ENCODE results near the gene NARF.
A peak's percentile ranks its signal among the peaks of the same experiment; 100 is the strongest.

NARF gene

GRCh38 chr17:82492643-82493225, 34.2 kb downstream of the NARF start:
- Histone ChIP-seq H3K4me3 (ENCODE audit: low read length) (no peak overlapping the region), H3K9me2 (replicated peaks; ENCODE audit: control insufficient read depth, low read length) (no peaks in the 10 kb centered on the region), H3K36me3 (ENCODE audit: control insufficient read depth, low read length) (peaks cover 17% of the 10 kb centered on the region; the same call in 1 of the 2 replicates), H3K27me3 (ENCODE audit: control insufficient read depth, low read length) (no peaks in the 10 kb centered on the region), H4K20me1 (ENCODE audit: control insufficient read depth, insufficient read depth, low read depth, low read length) (no peaks in the 10 kb centered on the region), H3K79me2 (ENCODE audit: control insufficient read depth, low read length) (0 out of 2 replicates have a peak, but pooled peaks cover 2% of the 10 kb centered on the region), H3K4me2 (ENCODE audit: low read length) (no peak overlapping the region), H3K4me1 (ENCODE audit: control insufficient read depth, low read length) (peaks cover 52% of the 10 kb centered on the region), H3K9me3 (ENCODE audit: control insufficient read depth, insufficient read depth, low read length) (no peaks in the 10 kb centered on the region), H3F3A (ENCODE audit: control insufficient read depth, insufficient read depth) (peaks cover 11% of the 10 kb centered on the region), H3K27ac (ENCODE audit: low read depth, low read length) (no peak overlapping the region)
- no peak for TF ChIP-seq EZH2phosphoT487 (IDR thresholded peaks at IDR 0.05; ENCODE audit: borderline replicate concordance, low read length)
- TF ChIP-seq, protein P1, sequence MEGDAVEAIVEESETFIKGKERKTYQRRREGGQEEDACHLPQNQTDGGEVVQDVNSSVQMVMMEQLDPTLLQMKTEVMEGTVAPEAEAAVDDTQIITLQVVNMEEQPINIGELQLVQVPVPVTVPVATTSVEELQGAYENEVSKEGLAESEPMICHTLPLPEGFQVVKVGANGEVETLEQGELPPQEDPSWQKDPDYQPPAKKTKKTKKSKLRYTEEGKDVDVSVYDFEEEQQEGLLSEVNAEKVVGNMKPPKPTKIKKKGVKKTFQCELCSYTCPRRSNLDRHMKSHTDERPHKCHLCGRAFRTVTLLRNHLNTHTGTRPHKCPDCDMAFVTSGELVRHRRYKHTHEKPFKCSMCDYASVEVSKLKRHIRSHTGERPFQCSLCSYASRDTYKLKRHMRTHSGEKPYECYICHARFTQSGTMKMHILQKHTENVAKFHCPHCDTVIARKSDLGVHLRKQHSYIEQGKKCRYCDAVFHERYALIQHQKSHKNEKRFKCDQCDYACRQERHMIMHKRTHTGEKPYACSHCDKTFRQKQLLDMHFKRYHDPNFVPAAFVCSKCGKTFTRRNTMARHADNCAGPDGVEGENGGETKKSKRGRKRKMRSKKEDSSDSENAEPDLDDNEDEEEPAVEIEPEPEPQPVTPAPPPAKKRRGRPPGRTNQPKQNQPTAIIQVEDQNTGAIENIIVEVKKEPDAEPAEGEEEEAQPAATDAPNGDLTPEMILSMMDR (IDR thresholded peaks at IDR 0.05; ENCODE audit: low read depth, low read length, poor library complexity, severe bottlenecking): no peak

GRCh38 chr17:82493226-82493781, 34.8 kb downstream of the NARF start:
- no peak overlapping the region for H3K27ac ChIP-seq (ENCODE audit: low read depth, low read length)
- no peaks in the 10 kb centered on the region for H3K27me3 ChIP-seq (ENCODE audit: control insufficient read depth, low read length)
- peaks cover 11% of the 10 kb centered on the region for H3F3A ChIP-seq (ENCODE audit: control insufficient read depth, insufficient read depth)
- H3K9me3 ChIP-seq (ENCODE audit: control insufficient read depth, insufficient read depth, low read length): no peaks in the 10 kb centered on the region
- TF ChIP-seq, protein P1 (IDR thresholded peaks at IDR 0.05; ENCODE audit: low read depth, low read length, poor library complexity, severe bottlenecking): no peak
- no peak for TF ChIP-seq EZH2phosphoT487 (IDR thresholded peaks at IDR 0.05; ENCODE audit: borderline replicate concordance, low read length)
- no peaks in the 10 kb centered on the region for H4K20me1 ChIP-seq (ENCODE audit: control insufficient read depth, insufficient read depth, low read depth, low read length)
- peaks cover 57% of the 10 kb centered on the region for H3K4me1 ChIP-seq (ENCODE audit: control insufficient read depth, low read length)
- H3K4me2 ChIP-seq (ENCODE audit: low read length): no peak overlapping the region
- 0 out of 2 replicates have a peak, but pooled peaks cover 2% of the 10 kb centered on the region for H3K79me2 ChIP-seq (ENCODE audit: control insufficient read depth, low read length)
- H3K9me2 ChIP-seq (replicated peaks; ENCODE audit: control insufficient read depth, low read length): no peaks in the 10 kb centered on the region
- H3K36me3 ChIP-seq (ENCODE audit: control insufficient read depth, low read length): peaks cover 12% of the 10 kb centered on the region; the same call in 1 of the 2 replicates
- H3K4me3 ChIP-seq (ENCODE audit: low read length): no peak overlapping the region

- Histone ChIP-seq H3K27ac (ENCODE audit: low read depth, low read length) (peak overlapping the region; percentile 39), H3K9me2 (replicated peaks; ENCODE audit: control insufficient read depth, low read length) (no peaks in the 10 kb centered on the region), H4K20me1 (ENCODE audit: control insufficient read depth, insufficient read depth, low read depth, low read length) (no peaks in the 10 kb centered on the region), H3F3A (ENCODE audit: control insufficient read depth, insufficient read depth) (peaks cover 11% of the 10 kb centered on the region), H3K4me2 (ENCODE audit: low read length) (peak overlapping the region; percentile 96), H3K27me3 (ENCODE audit: control insufficient read depth, low read length) (no peaks in the 10 kb centered on the region), H3K79me2 (ENCODE audit: control insufficient read depth, low read length) (0 out of 2 replicates have a peak, but pooled peaks cover 2% of the 10 kb centered on the region), H3K4me3 (ENCODE audit: low read length) (peak overlapping the region; percentile 71), H3K9me3 (ENCODE audit: control insufficient read depth, insufficient read depth, low read length) (no peaks in the 10 kb centered on the region), H3K36me3 (ENCODE audit: control insufficient read depth, low read length) (peaks cover under 1% of the 10 kb centered on the region; the same call in 1 of the 2 replicates), H3K4me1 (ENCODE audit: control insufficient read depth, low read length) (peaks cover 59% of the 10 kb centered on the region)
- TF ChIP-seq, protein P1 (IDR thresholded peaks at IDR 0.05; ENCODE audit: low read depth, low read length, poor library complexity, severe bottlenecking): peak; percentile 88
- TF ChIP-seq EZH2phosphoT487 (IDR thresholded peaks at IDR 0.05; ENCODE audit: borderline replicate concordance, low read length): no peak
These were observed 35.9 kb downstream of the NARF start for GRCh38 chr17:82494236-82495055.

Data from DOHH2 (cell line).